Endothelial cell of umbilical vein (primary cell): ENCODE measurements around the gene MS4A12.

Source experiments
- EZH2 ChIP-seq: IDR thresholded peaks from 2 replicates; pipeline ENCODE4 v1.6.1; 2012; ENCODE audit warnings: borderline replicate concordance, low read depth, mild to moderate bottlenecking, moderate library complexity, low read length, inconsistent platforms; ENCODE audit not compliant: severe bottlenecking
- FOS ChIP-seq: IDR thresholded peaks from 2 replicates; pipeline ENCODE4 v1.6.1; 2011; ENCODE audit warnings: mild to moderate bottlenecking, low read length, moderate library complexity, borderline replicate concordance; ENCODE audit not compliant: insufficient read depth
- JUN ChIP-seq: IDR thresholded peaks from 2 replicates; pipeline ENCODE4 v1.6.1; 2011; ENCODE audit warnings: borderline replicate concordance, low read depth; ENCODE audit not compliant: insufficient read length, insufficient read depth
- MAX ChIP-seq: IDR thresholded peaks from 2 replicates; pipeline ENCODE4 v1.6.1; 2011; ENCODE audit not compliant: insufficient read depth, insufficient read length
- POLR2A ChIP-seq: IDR thresholded peaks from 2 replicates; pipeline ENCODE4 v1.6.1; 2012; ENCODE audit warnings: low read depth, mild to moderate bottlenecking, control low read depth, low read length
- POLR2AphosphoS5 ChIP-seq: IDR thresholded peaks from 2 replicates; pipeline ENCODE4 v1.6.1; 2012; ENCODE audit warnings: low read depth, mild to moderate bottlenecking, control low read depth, low read length, moderate library complexity; ENCODE audit not compliant: insufficient read depth
- TF ChIP-seq, protein P1 (sequence below), 2 donors: IDR thresholded peaks; 1 replicate in 1 of 2; 2 replicates in 1 of 2; pipeline ENCODE4 v1.5.1; 2011; ENCODE audit warnings: low read length in 2 of 2, mild to moderate bottlenecking in 2 of 2, moderate library complexity in 2 of 2, control low read depth in 1 of 2, inconsistent platforms in 1 of 2, low read depth in 1 of 2; ENCODE audit not compliant: insufficient read depth in 1 of 2; ENCODE audit errors: extremely low read depth in 1 of 2

GRCh38 chr11:60477035-60477445 is 15.5 kb upstream of the MS4A12 start:
- TF ChIP-seq EZH2 (no peak), POLR2A (no peak), FOS (no peak), MAX (no peak), JUN (no peak), POLR2AphosphoS5 (no peak)
- TF ChIP-seq, protein P1, sequence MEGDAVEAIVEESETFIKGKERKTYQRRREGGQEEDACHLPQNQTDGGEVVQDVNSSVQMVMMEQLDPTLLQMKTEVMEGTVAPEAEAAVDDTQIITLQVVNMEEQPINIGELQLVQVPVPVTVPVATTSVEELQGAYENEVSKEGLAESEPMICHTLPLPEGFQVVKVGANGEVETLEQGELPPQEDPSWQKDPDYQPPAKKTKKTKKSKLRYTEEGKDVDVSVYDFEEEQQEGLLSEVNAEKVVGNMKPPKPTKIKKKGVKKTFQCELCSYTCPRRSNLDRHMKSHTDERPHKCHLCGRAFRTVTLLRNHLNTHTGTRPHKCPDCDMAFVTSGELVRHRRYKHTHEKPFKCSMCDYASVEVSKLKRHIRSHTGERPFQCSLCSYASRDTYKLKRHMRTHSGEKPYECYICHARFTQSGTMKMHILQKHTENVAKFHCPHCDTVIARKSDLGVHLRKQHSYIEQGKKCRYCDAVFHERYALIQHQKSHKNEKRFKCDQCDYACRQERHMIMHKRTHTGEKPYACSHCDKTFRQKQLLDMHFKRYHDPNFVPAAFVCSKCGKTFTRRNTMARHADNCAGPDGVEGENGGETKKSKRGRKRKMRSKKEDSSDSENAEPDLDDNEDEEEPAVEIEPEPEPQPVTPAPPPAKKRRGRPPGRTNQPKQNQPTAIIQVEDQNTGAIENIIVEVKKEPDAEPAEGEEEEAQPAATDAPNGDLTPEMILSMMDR (IDR thresholded peaks at IDR 0.05; ENCODE audit: extremely low read depth in 1 of 2, insufficient read depth in 1 of 2, low read depth in 1 of 2, low read length in 2 of 2) = no peak
